GM12873 (cell line): ENCODE data around the gene DST.

Source experiments
- TF ChIP-seq, protein P1 (sequence below): IDR thresholded peaks from 2 replicates; pipeline ENCODE4 v1.5.1; 2012; ENCODE audit warnings: low read depth, mild to moderate bottlenecking, moderate library complexity, low read length, control low read depth; ENCODE audit not compliant: insufficient read depth; ENCODE audit errors: missing control alignments

DST gene

DNA sequence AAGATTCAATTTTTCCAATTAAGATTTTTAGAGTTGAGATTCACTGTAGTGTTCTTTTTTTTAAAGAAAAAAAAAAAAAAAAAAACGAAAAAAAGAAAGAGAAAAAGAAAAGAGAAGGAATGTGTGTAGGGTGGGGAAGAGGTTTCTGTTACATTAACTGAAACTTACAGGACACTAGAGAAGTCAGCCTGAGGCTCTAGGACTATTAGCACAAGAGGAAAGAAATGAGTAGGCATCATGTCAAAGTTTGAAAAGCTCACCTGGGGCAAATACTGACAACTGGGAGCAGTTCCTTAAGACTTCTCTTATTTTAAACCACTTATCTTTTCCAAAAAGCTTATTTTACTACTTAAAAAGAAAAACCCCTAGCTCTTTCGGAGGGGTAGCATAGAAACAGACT lies 185.9 kb downstream of the DST start:
- TF ChIP-seq, protein P1, sequence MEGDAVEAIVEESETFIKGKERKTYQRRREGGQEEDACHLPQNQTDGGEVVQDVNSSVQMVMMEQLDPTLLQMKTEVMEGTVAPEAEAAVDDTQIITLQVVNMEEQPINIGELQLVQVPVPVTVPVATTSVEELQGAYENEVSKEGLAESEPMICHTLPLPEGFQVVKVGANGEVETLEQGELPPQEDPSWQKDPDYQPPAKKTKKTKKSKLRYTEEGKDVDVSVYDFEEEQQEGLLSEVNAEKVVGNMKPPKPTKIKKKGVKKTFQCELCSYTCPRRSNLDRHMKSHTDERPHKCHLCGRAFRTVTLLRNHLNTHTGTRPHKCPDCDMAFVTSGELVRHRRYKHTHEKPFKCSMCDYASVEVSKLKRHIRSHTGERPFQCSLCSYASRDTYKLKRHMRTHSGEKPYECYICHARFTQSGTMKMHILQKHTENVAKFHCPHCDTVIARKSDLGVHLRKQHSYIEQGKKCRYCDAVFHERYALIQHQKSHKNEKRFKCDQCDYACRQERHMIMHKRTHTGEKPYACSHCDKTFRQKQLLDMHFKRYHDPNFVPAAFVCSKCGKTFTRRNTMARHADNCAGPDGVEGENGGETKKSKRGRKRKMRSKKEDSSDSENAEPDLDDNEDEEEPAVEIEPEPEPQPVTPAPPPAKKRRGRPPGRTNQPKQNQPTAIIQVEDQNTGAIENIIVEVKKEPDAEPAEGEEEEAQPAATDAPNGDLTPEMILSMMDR, result no peak

DNA sequence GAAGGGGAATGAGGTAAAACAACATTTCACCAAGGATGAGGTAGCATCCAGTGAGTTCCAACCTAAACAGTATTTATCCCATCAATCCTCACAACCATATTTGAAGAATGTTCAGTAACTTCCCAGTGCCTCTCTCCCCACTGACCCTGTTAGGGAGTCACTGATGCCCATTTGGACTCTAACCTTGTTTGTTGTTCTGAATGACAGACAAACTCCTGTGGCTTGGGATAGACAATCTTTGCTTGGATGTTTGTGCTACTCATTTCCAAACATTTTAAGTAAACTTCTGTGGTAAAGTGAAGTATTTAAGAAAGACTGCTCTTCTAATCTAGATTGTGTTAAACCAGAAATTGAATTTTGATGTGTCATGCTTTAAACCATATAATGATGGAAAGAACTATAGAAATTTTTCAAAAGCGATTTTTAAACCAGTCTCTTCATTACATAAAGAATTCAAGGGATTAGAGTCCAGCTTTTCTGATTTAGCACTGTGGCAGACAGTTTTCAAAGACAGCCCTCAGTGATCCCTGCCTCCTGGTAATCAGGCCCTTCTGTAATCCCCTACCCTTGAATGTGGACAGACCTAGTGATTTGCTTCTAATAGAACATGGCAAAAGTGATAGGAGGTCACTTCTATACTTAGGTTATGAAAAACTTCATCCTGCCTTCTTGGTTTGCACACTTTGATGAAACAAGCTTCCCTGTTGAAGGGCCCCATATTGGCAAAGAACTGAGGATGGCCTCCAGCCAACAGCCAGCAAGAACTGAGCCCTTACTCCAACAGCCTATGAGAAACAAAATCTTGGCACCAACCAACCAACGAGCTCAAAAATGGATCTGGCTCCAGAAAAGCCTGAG lies 191.6 kb downstream of the DST start:
- TF ChIP-seq, protein P1, result no peak

DNA sequence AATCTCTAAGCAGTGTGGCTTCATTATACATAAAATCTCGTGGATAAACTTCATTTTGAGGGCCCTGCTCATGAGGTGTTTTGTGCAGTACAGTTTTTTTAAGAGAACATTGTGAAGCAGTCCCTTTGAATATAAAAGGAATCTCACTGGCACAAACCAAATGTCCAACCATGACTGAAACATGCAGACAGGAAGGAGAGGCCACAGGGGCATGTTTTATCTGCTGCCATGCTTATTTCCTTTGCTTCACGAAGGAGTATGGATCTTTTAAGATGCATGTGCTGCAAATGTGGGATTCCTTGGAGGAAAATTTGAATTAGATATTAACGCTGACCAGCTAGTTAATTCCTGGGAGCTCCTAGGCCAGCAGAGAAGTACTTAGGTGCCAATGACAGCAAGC lies 192.3 kb downstream of the DST start:
- TF ChIP-seq, protein P1, result no peak

DNA sequence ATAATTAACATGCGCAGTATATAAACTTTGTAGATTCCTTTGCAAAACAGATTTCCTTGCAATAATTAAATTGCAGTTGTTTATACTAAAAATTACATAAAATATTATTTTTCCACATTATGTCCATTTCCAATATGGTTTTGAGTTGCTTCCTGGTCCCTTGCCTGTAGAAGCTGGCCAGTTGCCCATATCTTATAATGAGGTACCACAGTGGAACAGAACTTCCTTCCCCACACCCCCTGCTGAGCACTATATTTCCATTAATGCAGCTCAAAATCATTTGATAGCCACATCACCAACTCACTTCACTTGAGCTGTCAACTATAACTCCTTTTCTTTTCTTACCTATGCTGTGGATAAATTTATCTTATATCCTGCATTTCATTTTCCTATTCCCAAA lies 194.6 kb downstream of the DST start:
- TF ChIP-seq, protein P1, result no peak

DNA sequence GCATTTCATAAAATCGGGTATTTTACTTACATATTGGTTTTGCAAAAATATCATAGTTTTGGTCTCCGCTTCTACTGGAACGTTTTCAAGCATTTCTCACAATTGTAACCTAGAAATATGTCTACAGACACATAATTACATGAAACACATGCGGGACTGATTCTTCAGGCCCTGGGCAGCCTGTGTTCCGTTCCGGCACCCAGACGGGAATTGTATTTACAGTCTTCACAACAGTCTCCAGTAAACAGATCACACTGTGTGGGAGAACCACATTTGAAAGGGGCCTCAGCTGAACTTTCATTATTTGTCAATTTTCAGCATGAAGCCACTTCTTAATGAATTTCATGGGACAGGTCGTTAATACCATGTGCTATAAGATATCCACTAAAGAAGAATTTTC lies 196.9 kb downstream of the DST start:
- TF ChIP-seq, protein P1, result no peak

DNA sequence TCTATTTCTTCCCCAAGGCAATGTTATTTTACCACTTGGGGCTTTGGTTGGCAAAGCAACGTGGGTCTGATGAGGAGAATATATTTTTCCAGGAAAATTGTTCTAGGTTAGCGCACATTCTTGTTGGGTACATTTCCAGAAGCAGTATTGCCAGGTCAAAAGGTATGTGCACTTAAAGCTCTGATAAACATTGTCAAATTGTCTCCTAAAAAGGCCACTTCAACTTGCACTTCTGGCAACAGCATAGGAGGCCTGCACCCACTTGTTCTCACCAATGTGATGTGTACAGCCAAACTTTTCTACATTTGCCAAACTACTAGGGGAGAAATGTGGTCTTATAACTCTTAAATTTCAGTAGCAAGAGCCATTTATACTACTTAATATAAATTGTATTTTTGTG lies 197.8 kb downstream of the DST start:
- TF ChIP-seq, protein P1, result no peak

DNA sequence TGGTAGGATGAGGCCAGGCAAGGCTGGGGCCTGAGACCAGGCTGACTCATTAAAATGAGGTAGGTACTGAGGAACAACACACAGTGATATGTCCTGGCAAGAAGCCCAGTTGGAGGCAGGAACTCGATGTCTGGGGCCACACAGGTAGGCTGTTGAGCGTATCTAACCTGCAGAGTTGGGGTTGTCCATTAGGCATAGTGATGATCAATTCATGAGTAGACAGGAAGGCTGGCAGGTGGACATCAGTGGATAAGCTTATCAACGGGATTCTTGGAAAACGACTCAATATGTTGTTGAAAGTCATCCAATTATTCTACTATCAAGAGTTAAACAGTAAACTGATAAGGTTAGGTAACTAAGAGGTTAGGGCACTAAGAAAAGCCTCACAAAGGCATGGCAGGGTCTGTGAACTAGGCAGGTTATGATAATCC lies 202.1 kb downstream of the DST start:
- TF ChIP-seq, protein P1, result no peak
